Testis (tissue), 3 donors: Measurements from ENCODE around the gene MOXD1. TPM values are rescaled to one million over a fixed set of nuclear protein-coding genes. Genes with fewer than 3 reads are reported as not detected.
"Not testable (repeated sequence)": the region's sequence is repeated elsewhere in the genome, so short reads cannot be mapped to it uniquely, and the experiment has no call there.

ENCODE experiments used
- DNase-seq: peaks from one replicate; pipeline ENCODE4 v3.0.0-alpha.2; 2019
- H3K27ac ChIP-seq, 2 donors: fragments of 200-600 bp; sonication (generic); one replicate each; pipeline ENCODE4 v1.5.1; 2019
- H3K27me3 ChIP-seq: fragments of 200-600 bp; sonication (generic); one replicate; pipeline ENCODE4 v1.5.1; 2019
- H3K36me3 ChIP-seq: fragments of 200-600 bp; sonication (generic); one replicate; pipeline ENCODE4 v1.5.1; 2017; ENCODE audit warnings: low read depth; ENCODE audit errors: missing control alignments
- H3K4me1 ChIP-seq: fragments of 200-600 bp; sonication (generic); one replicate; pipeline ENCODE4 v1.5.1; 2019
- H3K4me3 ChIP-seq, 2 donors: fragments of 200-600 bp; sonication (generic); one replicate each; pipeline ENCODE4 v1.5.1; 2017 to 2019
- H3K9me3 ChIP-seq: fragments of 200-600 bp; sonication (generic); one replicate; pipeline ENCODE4 v1.5.1; 2017
- CTCF ChIP-seq, 3 experiments: fragments of 450-650 bp in 2 of 3; fragments of 200-600 bp in 1 of 3; sonication (generic) in 1 of 3; IDR thresholded peaks; one replicate each; pipeline ENCODE4 v1.5.1; 2016 to 2019; ENCODE audit warnings: antibody characterized with exemption in 3 of 3, mild to moderate bottlenecking in 2 of 3, moderate library complexity in 1 of 3
- POLR2A ChIP-seq: fragments of 450-650 bp; IDR thresholded peaks from one replicate; pipeline ENCODE4 v1.6.1; 2017; ENCODE audit warnings: antibody characterized with exemption, mild to moderate bottlenecking, moderate library complexity
- WGBS, 2 donors: methylation state at CpG; one replicate each; pipeline ENCODE4 v1.1.5; 2018; 5-methylcytosine and 5-hydroxymethylcytosine counted together
- intact Hi-C: fragments of 100-400 bp; cut with DNase I; formaldehyde crosslinking; loops from one replicate; pipeline ENCODE4 v1.15.1; 2023; ENCODE audit warnings: low total_unique reads
- polyA plus RNA-seq: library from polyadenylated mRNA; stranded (reverse); fragments of 350-450 nt; fragmentation: Illumina TruSeq; extraction: RNeasy Lipid Tissue Mini Kit (QIAGEN cat#74804); gene quantifications from one replicate; pipeline ENCODE4 v1.2.3, GENCODE V29; 2014; ENCODE audit warnings: low read depth, low replicate concordance; ENCODE audit not compliant: insufficient read depth
- total RNA-seq, 2 donors: library from RNA; depleted of rRNA; stranded (reverse); fragments of >200 nt; gene quantifications; one replicate each; pipeline ENCODE4 v1.2.3, GENCODE V29; 2016

Gene MOXD1
- total and polyA plus RNA-seq, 3 donors from 2014 or later, result 3.1 to 8.6 (median 7.4) TPM

GRCh38 chr6:132354517-132355167 lies 46.6 kb downstream of the MOXD1 start:
- Histone ChIP-seq H3K27ac (no peak overlapping the region), H3K36me3 (no peaks in the 10 kb centered on the region), H3K27me3 (no peaks in the 10 kb centered on the region), H3K4me1 (no peaks in the 10 kb centered on the region), H3K9me3 (no peaks in the 10 kb centered on the region), H3K4me3 (no peak overlapping the region)
- 85 to 99% methylated on average over 7 of the region's 7 CpGs for WGBS, 2 donors
- intact Hi-C loops, result no loop called here
- TF ChIP-seq CTCF (IDR thresholded peaks at IDR 0.05), result no peak
- TF ChIP-seq POLR2A, result no peak
- no peak for DNase-seq

- H3K36me3 ChIP-seq, H3K27me3 ChIP-seq, H3K27ac ChIP-seq, intact Hi-C loops, H3K4me1 ChIP-seq, H3K4me3 ChIP-seq, DNase-seq, H3K9me3 ChIP-seq: not testable (repeated sequence)
- WGBS, 2 donors, result 81 to 89% methylated on average over 3 of the region's 3 CpGs
Observed at GRCh38 chr6:132351986-132352385, 49.3 kb downstream of the MOXD1 start.

- TF ChIP-seq CTCF (IDR thresholded peaks at IDR 0.05) (no peak), POLR2A (no peak)
- no peak overlapping the region for H3K4me3 ChIP-seq
- no peaks in the 10 kb centered on the region for H3K9me3 ChIP-seq
- H3K4me1 ChIP-seq, result no peaks in the 10 kb centered on the region
- DNase-seq, result no peak
- H3K27me3 ChIP-seq, result no peaks in the 10 kb centered on the region
- intact Hi-C loops, result no loop called here
- no peaks in the 10 kb centered on the region for H3K36me3 ChIP-seq
- WGBS, 2 donors, result 69 to 74% methylated on average over 1 of the region's 1 CpG
- H3K27ac ChIP-seq, result no peak overlapping the region
Observed at GRCh38 chr6:132348231-132348630, 53.0 kb downstream of the MOXD1 start.

GRCh38 chr6:132344811-132345210 lies 56.5 kb downstream of the MOXD1 start:
- 78 to 85% methylated on average over 5 of the region's 5 CpGs for WGBS, 2 donors
- H3K36me3 ChIP-seq, result no peaks in the 10 kb centered on the region
- no peaks in the 10 kb centered on the region for H3K4me1 ChIP-seq
- intact Hi-C loops, result no loop called here
- no peak overlapping the region for H3K27ac ChIP-seq
- TF ChIP-seq CTCF (IDR thresholded peaks at IDR 0.05), result no peak
- no peak for TF ChIP-seq POLR2A
- H3K9me3 ChIP-seq, result no peaks in the 10 kb centered on the region
- H3K27me3 ChIP-seq, result no peaks in the 10 kb centered on the region
- DNase-seq, result no peak
- no peak overlapping the region for H3K4me3 ChIP-seq

- Histone ChIP-seq H3K9me3 (no peaks in the 10 kb centered on the region), H3K27ac (no peak overlapping the region), H3K4me3 (no peak overlapping the region), H3K36me3 (no peaks in the 10 kb centered on the region), H3K4me1 (no peaks in the 10 kb centered on the region), H3K27me3 (no peaks in the 10 kb centered on the region)
- intact Hi-C loops, result no loop called here
- WGBS, 2 donors, result 55 to 70% methylated on average over 3 of the region's 3 CpGs
- TF ChIP-seq POLR2A (no peak), CTCF (IDR thresholded peaks at IDR 0.05) (no peak)
- DNase-seq, result no peak
Observed at GRCh38 chr6:132341646-132342045, 59.6 kb downstream of the MOXD1 start.
